Measurements from ENCODE around the gene FBXL17. TPM values are rescaled to one million over a fixed set of nuclear protein-coding genes. Genes with fewer than 3 reads are reported as not detected.

FBXL17 gene
- polyA plus RNA-seq, 1 experiment = 5.3 TPM

DNA sequence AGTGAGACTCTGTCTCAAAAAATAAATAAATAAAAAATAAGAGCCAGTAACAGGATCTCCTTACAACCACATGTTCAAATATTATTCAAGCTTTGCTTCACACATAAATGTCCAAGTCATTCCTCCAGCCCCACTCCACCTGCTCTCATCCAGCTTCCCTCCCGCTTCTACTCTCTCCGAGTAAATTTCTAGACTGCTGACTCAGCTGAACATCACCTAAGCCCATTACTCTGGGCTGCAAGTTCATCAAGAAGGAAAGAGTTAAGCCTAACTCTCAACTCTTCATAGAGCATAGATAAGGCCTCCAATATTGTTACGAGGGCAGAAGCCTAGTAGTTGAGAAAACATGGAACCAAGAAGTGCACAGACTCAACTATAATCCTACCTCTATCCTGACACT is 300.2 kb downstream of the FBXL17 start:
- Histone ChIP-seq H3K27me3 (ENCODE audit: control insufficient read depth, insufficient read depth, low read length) (no peaks in the 10 kb centered on the region), H3K4me3 (ENCODE audit: low read depth, low read length) (no peak overlapping the region), H3K36me3 (ENCODE audit: control insufficient read depth, insufficient read depth, low read length) (no peaks in the 10 kb centered on the region)
- TF ChIP-seq, protein P1, sequence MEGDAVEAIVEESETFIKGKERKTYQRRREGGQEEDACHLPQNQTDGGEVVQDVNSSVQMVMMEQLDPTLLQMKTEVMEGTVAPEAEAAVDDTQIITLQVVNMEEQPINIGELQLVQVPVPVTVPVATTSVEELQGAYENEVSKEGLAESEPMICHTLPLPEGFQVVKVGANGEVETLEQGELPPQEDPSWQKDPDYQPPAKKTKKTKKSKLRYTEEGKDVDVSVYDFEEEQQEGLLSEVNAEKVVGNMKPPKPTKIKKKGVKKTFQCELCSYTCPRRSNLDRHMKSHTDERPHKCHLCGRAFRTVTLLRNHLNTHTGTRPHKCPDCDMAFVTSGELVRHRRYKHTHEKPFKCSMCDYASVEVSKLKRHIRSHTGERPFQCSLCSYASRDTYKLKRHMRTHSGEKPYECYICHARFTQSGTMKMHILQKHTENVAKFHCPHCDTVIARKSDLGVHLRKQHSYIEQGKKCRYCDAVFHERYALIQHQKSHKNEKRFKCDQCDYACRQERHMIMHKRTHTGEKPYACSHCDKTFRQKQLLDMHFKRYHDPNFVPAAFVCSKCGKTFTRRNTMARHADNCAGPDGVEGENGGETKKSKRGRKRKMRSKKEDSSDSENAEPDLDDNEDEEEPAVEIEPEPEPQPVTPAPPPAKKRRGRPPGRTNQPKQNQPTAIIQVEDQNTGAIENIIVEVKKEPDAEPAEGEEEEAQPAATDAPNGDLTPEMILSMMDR (IDR thresholded peaks at IDR 0.05; ENCODE audit: insufficient read depth, low read depth, low read length) = no peak
- no peak for DNase-seq (ENCODE audit: low read depth)
- ChIA-PET CTCF (no interaction called here), POLR2A (no interaction called here)

DNA sequence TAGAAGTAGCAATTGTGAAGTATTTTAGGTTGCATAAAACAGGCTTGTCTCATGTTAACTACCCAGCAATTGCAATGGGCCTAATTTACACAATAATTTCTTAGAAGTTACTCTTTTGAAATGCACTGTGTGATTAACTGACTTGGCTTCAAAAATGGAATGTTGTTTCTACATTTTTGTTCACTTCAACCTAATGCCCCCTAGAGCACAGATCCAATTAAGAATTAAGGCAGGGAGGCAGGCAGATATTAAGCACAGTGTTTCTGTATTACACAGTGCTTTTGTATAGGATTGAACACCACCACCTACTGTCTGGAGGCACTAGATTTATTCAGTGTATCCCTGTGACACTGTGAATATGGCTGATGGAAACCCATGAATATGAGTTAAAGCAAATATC is 302.1 kb downstream of the FBXL17 start:
- TF ChIP-seq, protein P1 (IDR thresholded peaks at IDR 0.05; ENCODE audit: insufficient read depth, low read depth, low read length) = no peak
- Histone ChIP-seq H3K27me3 (ENCODE audit: control insufficient read depth, insufficient read depth, low read length) (no peaks in the 10 kb centered on the region), H3K4me3 (ENCODE audit: low read depth, low read length) (no peak overlapping the region), H3K36me3 (ENCODE audit: control insufficient read depth, insufficient read depth, low read length) (no peaks in the 10 kb centered on the region)
- POLR2A ChIA-PET = no interaction called here
- DNase-seq (ENCODE audit: low read depth) = no peak
- CTCF ChIA-PET = no interaction called here

DNA sequence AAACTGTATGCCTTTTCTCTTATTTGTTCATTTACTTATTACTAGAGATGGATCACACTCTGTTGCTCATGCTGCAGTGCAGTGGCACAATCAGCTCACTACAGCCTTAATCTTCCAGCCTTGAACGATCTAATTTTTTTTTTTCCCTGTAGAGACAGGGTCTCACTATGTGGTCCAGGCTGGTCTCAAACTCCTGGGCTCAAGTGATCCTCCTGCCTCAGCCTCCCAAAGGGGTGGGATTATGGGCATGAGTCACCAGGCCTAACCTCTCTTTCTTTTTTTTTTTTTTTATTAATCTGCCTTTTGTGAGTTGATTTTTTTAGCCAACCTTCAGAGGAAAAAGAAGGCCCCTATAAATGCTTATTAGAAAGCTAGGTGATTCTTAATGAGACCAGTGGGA is 303.0 kb downstream of the FBXL17 start:
- Histone ChIP-seq H3K36me3 (ENCODE audit: control insufficient read depth, insufficient read depth, low read length) (no peaks in the 10 kb centered on the region), H3K27me3 (ENCODE audit: control insufficient read depth, insufficient read depth, low read length) (no peaks in the 10 kb centered on the region), H3K4me3 (ENCODE audit: low read depth, low read length) (no peak overlapping the region)
- no peak for DNase-seq (ENCODE audit: low read depth)
- ChIA-PET CTCF (no interaction called here), POLR2A (interaction anchor here (0.5 kb wide), 1 partner anchor 65 kb away, joined by 16 read pairs; no protein-coding TSS in a partner anchor)
- TF ChIP-seq, protein P1 (IDR thresholded peaks at IDR 0.05; ENCODE audit: insufficient read depth, low read depth, low read length) = no peak

DNA sequence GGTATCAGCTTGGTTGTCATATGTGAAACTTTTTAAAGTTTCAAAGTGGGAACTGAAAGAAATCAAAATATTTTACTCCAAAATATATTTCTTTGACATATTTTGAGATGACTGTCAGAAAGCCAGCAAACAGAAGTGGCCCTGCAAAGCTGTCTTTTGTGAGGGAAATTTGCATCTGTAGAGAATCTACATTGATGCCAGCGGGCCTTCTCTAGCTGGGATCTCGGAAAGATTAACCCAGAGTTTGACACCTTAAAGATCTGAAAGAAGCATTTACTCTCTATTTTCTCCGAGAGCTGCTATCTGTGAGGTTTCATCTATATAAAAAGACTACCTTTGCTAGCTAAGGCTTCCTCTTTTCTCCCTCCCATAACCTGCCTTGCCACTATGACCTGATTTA is 303.6 kb downstream of the FBXL17 start:
- Histone ChIP-seq H3K27me3 (ENCODE audit: control insufficient read depth, insufficient read depth, low read length) (no peaks in the 10 kb centered on the region), H3K36me3 (ENCODE audit: control insufficient read depth, insufficient read depth, low read length) (no peaks in the 10 kb centered on the region), H3K4me3 (ENCODE audit: low read depth, low read length) (no peak overlapping the region)
- TF ChIP-seq, protein P1 (IDR thresholded peaks at IDR 0.05; ENCODE audit: insufficient read depth, low read depth, low read length) = no peak
- no peak for DNase-seq (ENCODE audit: low read depth)
- ChIA-PET CTCF (no interaction called here), POLR2A (no interaction called here)

DNA sequence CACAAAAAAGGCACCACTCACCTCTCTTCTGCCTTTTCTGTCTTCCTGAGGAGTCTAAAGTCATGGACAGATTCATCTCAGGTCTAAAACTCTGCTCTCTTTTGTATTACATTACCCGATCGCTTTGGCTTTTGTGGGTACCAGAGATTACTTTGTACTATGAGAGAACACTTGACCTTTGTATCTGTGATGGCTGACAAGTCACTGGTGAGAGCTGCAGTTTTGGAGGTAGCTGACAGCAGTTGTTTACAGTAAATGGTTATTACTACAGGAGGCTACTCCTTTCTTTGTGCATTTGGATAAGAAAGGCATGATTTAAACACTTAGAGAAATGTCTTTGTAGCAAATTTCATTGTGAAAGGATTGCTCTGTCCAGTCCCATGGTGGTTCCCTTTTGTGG is 307.3 kb downstream of the FBXL17 start:
- TF ChIP-seq, protein P1 (IDR thresholded peaks at IDR 0.05; ENCODE audit: insufficient read depth, low read depth, low read length) = no peak
- POLR2A ChIA-PET = no interaction called here
- CTCF ChIA-PET = interaction anchor here (0.9 kb wide), 1 partner anchor 11 kb away, joined by 3 read pairs; no protein-coding TSS in a partner anchor
- no peak overlapping the region for H3K4me3 ChIP-seq (ENCODE audit: low read depth, low read length)
- no peaks in the 10 kb centered on the region for H3K27me3 ChIP-seq (ENCODE audit: control insufficient read depth, insufficient read depth, low read length)
- no peaks in the 10 kb centered on the region for H3K36me3 ChIP-seq (ENCODE audit: control insufficient read depth, insufficient read depth, low read length)
- no peak for DNase-seq (ENCODE audit: low read depth)
